CD1c-positive myeloid dendritic cell (primary cell): Measurements from ENCODE around the gene TIMM29.
A peak's percentile ranks its signal among the peaks of the same experiment; 100 is the strongest.

Experiments used
- DNase-seq: peaks from one replicate; pipeline ENCODE4 v3.0.0-alpha.2; 2016; ENCODE audit errors: extremely low spot score

Gene TIMM29

DNA sequence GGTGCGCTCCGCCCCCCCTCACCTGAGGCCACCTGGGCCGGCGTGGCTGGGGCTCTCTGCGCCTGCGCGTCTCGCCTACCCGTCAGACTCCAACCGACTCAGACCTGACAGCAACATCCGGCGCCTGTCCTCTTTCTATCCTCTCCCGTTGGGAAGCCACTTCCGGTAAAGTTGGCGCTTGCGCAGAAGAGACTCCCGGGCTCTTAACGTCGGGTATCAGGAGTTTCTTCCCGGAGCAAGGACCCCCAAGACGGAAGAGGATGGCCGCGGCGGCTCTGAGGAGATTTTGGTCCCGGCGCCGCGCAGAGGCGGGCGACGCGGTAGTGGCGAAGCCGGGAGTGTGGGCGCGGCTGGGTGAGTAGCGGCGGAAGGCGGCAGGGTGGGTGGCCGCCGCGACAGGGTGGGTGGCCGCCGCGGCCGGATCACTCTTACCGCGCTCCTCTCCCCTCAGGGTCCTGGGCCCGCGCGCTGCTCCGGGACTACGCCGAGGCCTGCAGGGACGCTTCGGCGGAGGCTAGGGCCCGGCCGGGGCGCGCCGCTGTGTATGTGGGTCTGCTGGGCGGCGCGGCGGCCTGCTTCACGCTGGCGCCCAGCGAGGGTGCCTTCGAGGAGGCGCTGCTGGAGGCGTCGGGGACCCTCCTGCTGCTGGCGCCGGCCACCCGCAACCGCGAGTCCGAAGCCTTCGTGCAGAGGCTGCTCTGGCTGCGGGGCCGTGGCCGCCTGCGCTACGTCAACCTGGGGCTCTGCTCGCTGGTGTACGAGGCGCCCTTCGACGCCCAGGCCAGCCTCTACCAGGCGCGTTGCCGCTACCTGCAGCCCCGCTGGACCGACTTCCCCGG, at the start of gene TIMM29, which contains the start of gene YIPF2:
TSS of gene TIMM29 (plus strand) at position 249 of the 839 bp plus-strand sequence. CDS start at position 261, 12 bp downstream.
TSS of gene YIPF2 (minus strand) at position 77 of the 839 bp plus-strand sequence. CDS start 229 bp downstream, outside the sequence.
- peak; percentile 97 for DNase-seq

- no peak for DNase-seq
Observed at GRCh38 chr19:10881403-10882107, 47.1 kb upstream of the TIMM29 start.

GRCh38 chr19:10882108-10882457, 46.5 kb upstream of the TIMM29 start:
- DNase-seq = no peak

DNA sequence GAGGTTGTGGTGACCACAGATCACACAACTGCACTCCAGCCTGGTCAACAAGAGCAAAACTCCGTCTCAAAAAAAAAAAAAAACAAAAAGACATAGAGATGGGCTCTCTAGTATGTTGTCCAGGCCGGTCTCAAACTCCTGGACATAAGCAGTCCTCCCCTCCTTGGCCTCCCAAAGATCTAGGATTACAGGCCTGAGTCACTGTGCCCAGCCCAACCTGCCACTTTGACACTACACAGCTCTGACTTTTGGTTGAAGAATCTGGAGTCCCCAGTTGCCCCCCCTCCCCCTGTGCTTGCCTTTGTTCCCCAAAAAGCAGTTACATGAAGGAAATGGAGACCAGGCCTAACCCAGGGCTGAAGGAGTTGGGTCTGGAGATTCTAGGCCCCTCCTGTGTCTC, 44.3 kb upstream of the TIMM29 start:
- no peak for DNase-seq

GRCh38 chr19:10885201-10886169, 43.1 kb upstream of the TIMM29 start:
- DNase-seq = no peak

- DNase-seq = no peak
Observed at GRCh38 chr19:10887616-10888367, 40.8 kb upstream of the TIMM29 start.

DNA sequence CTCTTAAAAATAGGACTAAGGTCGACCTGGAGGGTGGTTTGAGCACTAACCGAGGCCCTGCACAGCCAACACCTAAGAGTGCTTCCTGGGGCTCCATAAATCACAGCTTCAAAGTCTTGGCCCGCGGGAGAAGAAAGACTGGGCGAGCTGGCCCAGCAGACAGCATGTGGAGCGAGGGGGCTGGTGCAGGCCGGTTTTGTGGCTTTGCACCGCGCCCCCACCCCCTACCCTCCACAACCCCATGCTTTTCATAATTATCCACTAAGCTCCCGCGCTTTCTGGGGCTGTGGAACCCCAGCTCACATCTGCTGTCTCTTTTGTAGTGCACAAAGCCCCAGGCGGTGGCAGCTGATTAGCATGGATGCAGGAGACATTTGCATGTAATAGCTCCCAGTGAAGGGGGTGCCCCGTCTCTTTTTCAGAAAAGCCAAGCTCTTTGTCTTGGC, 40.2 kb upstream of the TIMM29 start:
- no peak for DNase-seq

- DNase-seq = no peak
Observed at GRCh38 chr19:10889880-10890279, 38.7 kb upstream of the TIMM29 start.

DNA sequence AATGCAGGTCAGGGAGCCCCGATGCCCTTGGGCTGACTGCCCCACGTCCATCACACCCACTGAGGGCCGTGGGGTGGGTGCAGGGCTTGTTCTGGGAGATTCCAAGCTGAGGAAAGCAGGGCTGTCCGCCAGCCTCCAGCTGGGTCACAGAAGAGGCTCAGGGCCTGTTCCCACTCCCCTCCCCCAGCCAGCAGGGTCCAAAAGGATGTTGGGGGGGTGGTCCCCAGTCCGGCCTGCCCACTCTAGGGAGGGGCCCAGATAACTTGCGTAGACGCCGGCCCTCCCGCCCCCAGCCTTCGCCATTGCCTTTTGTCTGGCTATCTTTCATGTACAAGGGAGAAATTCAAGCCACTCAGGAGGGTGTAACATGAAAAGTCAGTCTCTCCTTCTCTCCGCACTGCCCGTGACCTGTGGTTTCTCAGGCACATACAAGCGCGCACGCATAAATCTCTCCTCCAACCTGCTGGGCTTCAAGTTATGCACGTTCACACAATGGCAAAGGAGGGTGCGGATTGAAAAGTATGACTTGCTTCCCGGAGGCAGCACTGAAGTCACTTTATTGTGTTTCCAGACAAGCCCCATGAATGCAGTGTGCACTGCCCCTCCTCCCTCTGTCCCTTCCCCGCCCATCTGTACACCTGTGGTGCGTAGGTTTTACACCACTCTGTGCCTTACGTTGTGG, 37.1 kb upstream of the TIMM29 start:
- no peak for DNase-seq

DNA sequence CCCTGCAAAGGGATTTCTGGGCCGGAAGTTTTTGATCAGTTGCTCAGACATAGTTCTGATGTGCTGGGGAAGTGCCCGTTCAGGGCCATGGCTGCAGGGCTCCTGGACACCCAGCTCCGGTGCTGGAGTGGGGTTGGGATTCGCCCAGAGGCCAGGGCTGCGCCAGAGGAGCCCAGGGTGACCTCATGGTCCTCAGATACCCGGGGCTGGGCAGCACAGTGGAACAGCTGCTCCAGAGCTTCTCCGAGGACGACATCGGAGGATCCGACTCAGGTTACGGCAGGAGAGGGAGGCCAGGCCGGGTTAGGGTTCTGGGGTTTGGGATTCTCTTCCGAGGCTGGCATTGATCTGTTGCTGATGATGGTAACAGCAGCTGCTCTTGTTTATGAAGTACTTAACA, 36.4 kb upstream of the TIMM29 start:
- no peak for DNase-seq

GRCh38 chr19:10894911-10895213, 33.7 kb upstream of the TIMM29 start:
- no peak for DNase-seq

- no peak for DNase-seq
Observed at GRCh38 chr19:10895363-10895762, 33.2 kb upstream of the TIMM29 start.

- no peak for DNase-seq
Observed at GRCh38 chr19:10895920-10896319, 32.7 kb upstream of the TIMM29 start.

GRCh38 chr19:10896851-10897526, 31.6 kb upstream of the TIMM29 start:
- DNase-seq = peak; percentile 42

- DNase-seq = no peak
Observed at GRCh38 chr19:10898633-10899032, 30.0 kb upstream of the TIMM29 start.

DNA sequence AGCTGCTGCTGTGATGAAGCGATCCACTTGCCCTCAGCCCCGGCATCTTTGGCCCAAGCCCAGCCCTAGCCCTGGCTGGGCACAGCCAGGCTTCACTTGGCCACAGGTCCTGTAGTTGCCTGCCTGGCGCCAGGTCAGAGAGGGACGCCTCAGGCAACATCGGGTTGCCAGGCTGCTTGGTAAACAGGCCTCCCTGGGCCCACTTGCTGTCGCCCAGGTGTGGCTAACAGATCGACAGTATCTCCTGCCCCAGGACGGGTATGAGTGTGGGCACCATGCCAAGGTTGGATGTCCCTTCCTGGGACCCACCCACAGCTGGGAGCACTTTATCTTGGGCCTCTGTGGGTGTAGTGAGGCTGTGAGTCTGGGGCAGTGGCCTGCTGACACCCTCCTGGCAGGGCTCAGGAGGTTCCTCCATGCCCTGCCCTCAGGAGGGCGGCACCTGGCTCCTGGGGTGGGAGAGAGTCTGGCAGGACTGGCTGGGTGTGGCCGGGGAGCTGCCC, 29.4 kb upstream of the TIMM29 start:
- no peak for DNase-seq

DNA sequence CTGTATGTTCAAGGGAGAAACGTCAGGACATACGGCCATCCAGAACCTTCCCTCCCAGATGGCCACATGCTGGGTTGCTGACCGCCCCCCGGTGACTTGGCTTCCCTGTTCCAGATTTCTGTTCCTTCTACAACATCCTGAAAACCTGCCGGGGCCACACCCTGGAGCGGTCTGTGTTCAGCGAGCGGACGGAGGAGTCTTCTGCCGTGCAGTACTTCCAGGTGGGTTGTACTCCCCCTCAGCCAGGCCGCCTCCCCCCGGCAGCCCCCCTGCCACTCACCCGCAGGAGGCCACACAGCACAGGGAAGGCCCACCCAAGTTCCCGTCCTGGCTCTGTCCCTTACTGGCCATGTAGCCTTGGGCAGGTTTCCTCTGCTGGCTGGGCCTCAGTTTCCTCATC, 20.7 kb upstream of the TIMM29 start:
- DNase-seq = peak; percentile 44

- DNase-seq = no peak
Observed at GRCh38 chr19:10908380-10908960, 20.1 kb upstream of the TIMM29 start.

DNA sequence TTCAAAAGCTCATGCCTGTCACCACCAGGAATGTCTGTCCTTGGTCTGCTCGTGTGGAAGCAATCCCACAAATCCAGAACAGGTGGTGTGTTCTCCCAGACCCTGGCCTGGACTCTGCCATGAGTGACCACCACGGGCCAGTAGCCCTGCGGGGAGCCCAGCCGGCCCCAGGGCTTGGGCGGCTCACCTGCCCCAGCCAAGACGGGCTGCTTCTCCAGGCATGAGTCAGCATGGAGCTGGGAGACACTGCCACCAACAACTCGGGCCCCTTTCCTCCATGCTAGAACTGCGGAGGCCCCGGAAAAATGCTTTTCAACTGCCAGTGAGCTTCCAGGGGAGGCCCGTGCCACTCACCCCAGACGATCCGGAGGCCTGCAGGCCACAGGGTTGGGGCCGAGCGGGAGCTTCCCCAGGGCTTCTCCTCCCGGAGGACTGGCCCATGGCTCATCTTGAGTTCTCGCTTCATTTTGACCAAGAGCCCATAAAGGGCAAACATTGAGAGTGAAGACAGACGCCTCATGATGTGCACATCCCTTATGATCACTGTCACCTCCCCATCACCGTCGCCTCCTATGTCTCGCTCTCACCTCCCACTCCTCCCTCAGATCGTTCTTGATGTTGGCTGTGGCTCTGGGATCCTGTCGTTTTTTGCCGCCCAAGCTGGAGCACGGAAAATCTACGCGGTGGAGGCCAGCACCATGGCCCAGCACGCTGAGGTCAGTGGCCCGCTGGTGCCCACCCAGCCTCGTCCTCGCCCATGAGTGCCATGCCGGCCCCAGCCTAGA, 16.8 kb upstream of the TIMM29 start:
- no peak for DNase-seq
